HG02981 (cell line): Measurements from ENCODE around the gene IL20RB.

Experiments
- ATAC-seq: cut with Tn5 transposase; IDR thresholded peaks from one replicate; pipeline ENCODE4 v1.9.1; 2021; ENCODE audit warnings: mild to moderate bottlenecking, moderate library complexity; ENCODE audit not compliant: unreplicated experiment

The IL20RB gene

GRCh38 chr3:136957751-136958288 is at the start of gene IL20RB:
Gene IL20RB (plus strand): TSS chr3:136957983. CDS start chr3:136958114, 131 bp downstream.
- ATAC-seq, result no peak

- ATAC-seq, result no peak
Observed at GRCh38 chr3:136908297-136908696, 49.5 kb upstream of the IL20RB start.

- ATAC-seq, result peak; percentile 53
Observed at GRCh38 chr3:136909187-136909586, 48.6 kb upstream of the IL20RB start.

- ATAC-seq, result no peak
Observed at GRCh38 chr3:136910697-136911096, 47.1 kb upstream of the IL20RB start.

- no peak for ATAC-seq
Observed at GRCh38 chr3:136913168-136913567, 44.6 kb upstream of the IL20RB start.

GRCh38 chr3:136914739-136915138 is 43.0 kb upstream of the IL20RB start:
- ATAC-seq, result no peak

- no peak for ATAC-seq
Observed at GRCh38 chr3:136916223-136916622, 41.6 kb upstream of the IL20RB start.

GRCh38 chr3:136919799-136920580 is 37.8 kb upstream of the IL20RB start:
- peak; percentile 71 for ATAC-seq

- no peak for ATAC-seq
Observed at GRCh38 chr3:136920904-136921611, 36.7 kb upstream of the IL20RB start.

GRCh38 chr3:136925425-136926190 is 32.2 kb upstream of the IL20RB start:
- peak; percentile 62 for ATAC-seq

GRCh38 chr3:136928240-136928639 is 29.5 kb upstream of the IL20RB start:
- no peak for ATAC-seq

GRCh38 chr3:136929977-136930670 is 27.7 kb upstream of the IL20RB start:
- no peak for ATAC-seq

- ATAC-seq, result no peak
Observed at GRCh38 chr3:136931606-136932005, 26.2 kb upstream of the IL20RB start.

- ATAC-seq, result no peak
Observed at GRCh38 chr3:136932523-136932922, 25.3 kb upstream of the IL20RB start.

GRCh38 chr3:136932978-136933772 is 24.6 kb upstream of the IL20RB start:
- no peak for ATAC-seq

GRCh38 chr3:136937175-136937574 is 20.6 kb upstream of the IL20RB start:
- ATAC-seq, result no peak

- ATAC-seq, result no peak
Observed at GRCh38 chr3:136937851-136938250, 19.9 kb upstream of the IL20RB start.

- no peak for ATAC-seq
Observed at GRCh38 chr3:136938334-136938733, 19.4 kb upstream of the IL20RB start.

GRCh38 chr3:136939489-136939888 is 18.3 kb upstream of the IL20RB start:
- ATAC-seq, result no peak

GRCh38 chr3:136942803-136943202 is 15.0 kb upstream of the IL20RB start:
- ATAC-seq, result no peak
